Osteoblast (primary cell): ENCODE data around the gene A1BG. TPM values are rescaled to one million over a fixed set of nuclear protein-coding genes. Genes with fewer than 3 reads are reported as not detected.
A peak's percentile ranks its signal among the peaks of the same experiment; 100 is the strongest.

Experiments
- DNase-seq: peaks from one replicate; pipeline ENCODE4 v3.0.0; 2011; ENCODE audit warnings: low spot score, mixed read lengths; ENCODE audit not compliant: insufficient read length; ENCODE audit errors: missing footprints
- H2AFZ ChIP-seq: 2 replicates; pipeline ENCODE4 v1.6.0; 2011; ENCODE audit warnings: mild to moderate bottlenecking, low read length
- H3K27ac ChIP-seq: 2 replicates; pipeline ENCODE4 v1.5.1; 2011; ENCODE audit warnings: mild to moderate bottlenecking, low read depth, low read length, moderate library complexity
- H3K27me3 ChIP-seq: 2 replicates; pipeline ENCODE4 v1.6.0; 2012; ENCODE audit warnings: mild to moderate bottlenecking, control low read depth, inconsistent platforms, low read length, moderate library complexity; ENCODE audit not compliant: insufficient read depth
- H3K36me3 ChIP-seq: 2 replicates; pipeline ENCODE4 v1.5.1; 2011; ENCODE audit warnings: mild to moderate bottlenecking, low read length, control low read depth, moderate library complexity; ENCODE audit not compliant: insufficient read depth
- H3K4me1 ChIP-seq: 2 replicates; pipeline ENCODE4 v1.5.1; 2011; ENCODE audit warnings: mild to moderate bottlenecking, low read length, control low read depth, moderate library complexity; ENCODE audit not compliant: insufficient read depth
- H3K4me2 ChIP-seq: 2 replicates; pipeline ENCODE4 v1.6.0; 2011; ENCODE audit warnings: mild to moderate bottlenecking, low read length; ENCODE audit not compliant: insufficient read depth
- H3K4me3 ChIP-seq: fragments of 200-600 bp; sonication (generic); 3 replicates; pipeline ENCODE4 v1.5.1; 2012; ENCODE audit warnings: mild to moderate bottlenecking, low read length, inconsistent platforms; ENCODE audit not compliant: insufficient read depth
- H3K79me2 ChIP-seq: 2 replicates; pipeline ENCODE4 v1.6.0; 2012; ENCODE audit warnings: mild to moderate bottlenecking, low read length, control low read depth, inconsistent platforms; ENCODE audit not compliant: insufficient read depth
- H3K9me3 ChIP-seq: 2 replicates; pipeline ENCODE4 v1.5.1; 2011; ENCODE audit warnings: low read depth, low read length, control low read depth
- H4K20me1 ChIP-seq: 2 replicates; pipeline ENCODE4 v1.6.0; 2012; ENCODE audit warnings: mild to moderate bottlenecking, low read length, control low read depth; ENCODE audit not compliant: insufficient read depth
- total RNA-seq: library from RNA; depleted of rRNA; stranded (reverse); fragments of >200 nt; gene quantifications from 2 replicates; pipeline ENCODE4 v1.2.3, GENCODE V29; 2012
- TF ChIP-seq, protein P1 (sequence below): IDR thresholded peaks from 2 replicates; pipeline ENCODE4 v1.5.1; 2011; ENCODE audit warnings: mild to moderate bottlenecking, low read depth, low read length, moderate library complexity; ENCODE audit errors: extremely low read depth

Gene A1BG
- total RNA-seq, 1 donor, result 1.1 TPM

DNA sequence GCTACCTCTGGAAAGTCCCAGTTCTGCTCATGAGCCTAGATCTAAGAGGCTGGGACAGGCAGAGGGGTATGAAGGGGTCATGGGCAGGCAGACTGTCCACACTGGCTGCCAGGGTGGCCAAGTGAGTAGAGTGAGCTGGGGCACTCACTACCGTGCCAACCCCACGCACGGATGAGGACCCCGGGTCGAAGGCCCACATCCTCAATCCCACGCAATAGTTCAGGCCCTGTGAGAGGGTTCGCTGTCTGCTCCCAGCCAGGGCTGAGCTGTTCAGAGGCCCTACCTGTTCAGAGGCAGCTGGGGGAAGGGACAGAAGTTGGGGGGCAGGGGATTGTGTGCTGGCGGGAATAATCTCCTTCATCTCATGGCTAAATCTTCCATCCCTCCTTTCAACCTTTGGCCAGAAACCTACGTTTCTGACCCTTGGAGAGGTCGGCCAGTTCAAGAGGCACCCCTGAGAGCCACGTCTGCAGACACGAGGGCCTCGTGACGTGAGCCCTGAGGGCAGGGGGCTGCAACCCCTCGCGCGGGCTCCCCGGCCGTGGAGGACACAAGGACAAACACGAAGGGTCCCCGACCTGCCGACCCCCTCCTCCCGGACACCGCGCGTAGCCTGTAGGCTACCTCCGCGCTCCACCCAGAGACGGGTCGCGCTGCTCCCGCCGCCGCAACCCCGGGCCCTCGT, 32.7 kb upstream of the A1BG start:
- Histone ChIP-seq H3K27ac (peak overlapping the region; percentile 95), H3K9me3 (no peaks in the 10 kb centered on the region), H3K4me3 (peak overlapping the region; percentile 99), H3K27me3 (no peaks in the 10 kb centered on the region), H3K4me2 (peak overlapping the region; percentile 100), H2AFZ (peak overlapping the region; percentile 85), H3K36me3 (peaks cover 24% of the 10 kb centered on the region), H4K20me1 (peaks cover 23% of the 10 kb centered on the region), H3K4me1 (peaks cover 26% of the 10 kb centered on the region), H3K79me2 (peaks cover 66% of the 10 kb centered on the region)
- peak; percentile 71 for DNase-seq
- TF ChIP-seq, protein P1, sequence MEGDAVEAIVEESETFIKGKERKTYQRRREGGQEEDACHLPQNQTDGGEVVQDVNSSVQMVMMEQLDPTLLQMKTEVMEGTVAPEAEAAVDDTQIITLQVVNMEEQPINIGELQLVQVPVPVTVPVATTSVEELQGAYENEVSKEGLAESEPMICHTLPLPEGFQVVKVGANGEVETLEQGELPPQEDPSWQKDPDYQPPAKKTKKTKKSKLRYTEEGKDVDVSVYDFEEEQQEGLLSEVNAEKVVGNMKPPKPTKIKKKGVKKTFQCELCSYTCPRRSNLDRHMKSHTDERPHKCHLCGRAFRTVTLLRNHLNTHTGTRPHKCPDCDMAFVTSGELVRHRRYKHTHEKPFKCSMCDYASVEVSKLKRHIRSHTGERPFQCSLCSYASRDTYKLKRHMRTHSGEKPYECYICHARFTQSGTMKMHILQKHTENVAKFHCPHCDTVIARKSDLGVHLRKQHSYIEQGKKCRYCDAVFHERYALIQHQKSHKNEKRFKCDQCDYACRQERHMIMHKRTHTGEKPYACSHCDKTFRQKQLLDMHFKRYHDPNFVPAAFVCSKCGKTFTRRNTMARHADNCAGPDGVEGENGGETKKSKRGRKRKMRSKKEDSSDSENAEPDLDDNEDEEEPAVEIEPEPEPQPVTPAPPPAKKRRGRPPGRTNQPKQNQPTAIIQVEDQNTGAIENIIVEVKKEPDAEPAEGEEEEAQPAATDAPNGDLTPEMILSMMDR, result no peak

DNA sequence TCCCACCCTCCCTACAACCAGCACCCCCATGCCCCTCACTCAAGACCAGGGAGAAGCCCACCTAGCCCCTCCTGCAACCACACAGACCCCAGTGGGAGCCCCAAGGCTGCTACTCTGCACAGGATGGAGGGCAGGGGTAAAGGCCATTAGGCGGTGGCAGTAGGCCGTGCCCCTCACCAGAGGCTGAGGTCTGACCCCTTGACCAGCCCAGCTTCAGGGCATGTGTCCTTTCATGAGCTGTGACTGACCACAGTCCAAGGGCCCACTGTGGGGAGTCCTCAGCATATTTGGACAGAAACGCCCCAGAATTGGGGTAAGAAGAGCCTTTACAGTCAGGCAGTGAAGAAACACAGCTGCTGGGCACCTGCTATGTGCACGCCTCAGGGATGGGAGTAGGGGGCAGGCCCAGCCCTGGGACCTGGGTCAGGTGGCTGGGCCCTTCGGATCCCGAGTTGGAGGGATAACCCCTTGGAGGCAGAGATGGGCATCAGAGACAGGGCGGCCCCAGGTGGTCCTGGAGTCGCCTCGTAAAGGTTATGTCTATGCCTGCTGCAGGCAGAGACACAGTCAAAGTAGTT, 32.1 kb upstream of the A1BG start:
- Histone ChIP-seq H3K27ac (peak overlapping the region; percentile 95), H3K27me3 (no peaks in the 10 kb centered on the region), H4K20me1 (peaks cover 19% of the 10 kb centered on the region), H3K9me3 (no peaks in the 10 kb centered on the region), H3K4me1 (peaks cover 27% of the 10 kb centered on the region), H3K79me2 (peaks cover 59% of the 10 kb centered on the region), H3K4me2 (peak overlapping the region; percentile 100), H3K4me3 (peak overlapping the region; percentile 99), H2AFZ (peak overlapping the region; percentile 85), H3K36me3 (peaks cover 18% of the 10 kb centered on the region)
- TF ChIP-seq, protein P1, result no peak
- DNase-seq, result peak; percentile 25

DNA sequence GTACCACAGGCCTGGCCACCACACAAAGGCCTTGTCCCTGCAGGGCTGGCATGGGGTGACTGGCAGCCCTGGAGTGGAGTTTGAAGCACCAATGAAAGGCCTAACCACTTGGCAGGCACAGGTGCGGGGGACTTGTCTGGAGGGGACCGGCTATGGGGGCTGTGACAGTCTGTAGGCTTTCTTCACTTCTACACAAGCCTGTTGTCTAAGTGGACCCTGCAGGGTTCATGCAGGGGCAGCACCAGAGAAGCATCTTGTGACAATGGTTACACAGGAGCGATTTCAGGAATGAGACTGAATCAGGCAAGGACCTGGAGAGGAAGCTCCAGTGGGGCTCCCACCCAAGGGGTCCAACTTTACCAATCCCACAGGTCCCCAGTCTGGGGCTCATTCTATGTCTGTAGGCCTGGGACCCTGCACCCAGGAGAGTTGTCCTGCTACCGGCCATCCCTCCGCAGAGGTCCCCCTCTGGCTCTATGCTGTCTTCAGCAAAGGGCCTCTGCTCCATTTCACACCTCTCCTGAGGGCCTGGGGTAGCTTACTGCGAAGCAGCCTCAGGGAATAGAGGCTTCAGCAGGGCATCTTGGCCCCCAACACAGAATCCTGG, 29.8 kb upstream of the A1BG start:
- Histone ChIP-seq H3K36me3 (peaks cover 2% of the 10 kb centered on the region), H3K4me2 (no peak overlapping the region), H4K20me1 (peaks cover 8% of the 10 kb centered on the region), H3K79me2 (peaks cover 49% of the 10 kb centered on the region), H3K9me3 (no peaks in the 10 kb centered on the region), H2AFZ (no peak overlapping the region), H3K4me1 (peaks cover 30% of the 10 kb centered on the region), H3K27me3 (no peaks in the 10 kb centered on the region), H3K4me3 (no peak overlapping the region), H3K27ac (no peak overlapping the region)
- TF ChIP-seq, protein P1, result no peak
- peak; percentile 10 for DNase-seq
